Activated effector memory CD4-positive, alpha-beta T cell treated with Interleukin-2 at 50 U/mL for 16 hours (primary cell): ENCODE measurements around the gene SYF2.

Experiments used
- DNase-seq: peaks from one replicate; pipeline ENCODE4 v3.0.0-alpha.2; 2020

The SYF2 gene

GRCh38 chr1:25182629-25183028 lies 49.7 kb downstream of the SYF2 start:
- DNase-seq, result no peak

- no peak for DNase-seq
Observed at GRCh38 chr1:25180996-25181395, 51.3 kb downstream of the SYF2 start.

- no peak for DNase-seq
Observed at GRCh38 chr1:25178917-25179561, 53.3 kb downstream of the SYF2 start.

GRCh38 chr1:25174730-25175612 lies 57.3 kb downstream of the SYF2 start:
- DNase-seq, result no peak

GRCh38 chr1:25174363-25174729 lies 58.0 kb downstream of the SYF2 start:
- DNase-seq, result no peak

- no peak for DNase-seq
Observed at GRCh38 chr1:25173809-25174340, 58.4 kb downstream of the SYF2 start.
